GM19043 (cell line): ENCODE measurements around the gene DCST2.
"Not testable (repeated sequence)": the region's sequence is repeated elsewhere in the genome, so short reads cannot be mapped to it uniquely, and the experiment has no call there.

Experiments
- ATAC-seq: cut with Tn5 transposase; IDR thresholded peaks from one replicate; pipeline ENCODE4 v1.9.1; 2021; ENCODE audit warnings: low read depth; ENCODE audit not compliant: unreplicated experiment

Gene DCST2

GRCh38 chr1:155000726-155001424 lies 32.7 kb downstream of the DCST2 start:
- no peak for ATAC-seq

- ATAC-seq: no peak
Observed at GRCh38 chr1:155000411-155000725, 33.2 kb downstream of the DCST2 start.

- ATAC-seq: no peak
Observed at GRCh38 chr1:154999571-155000410, 33.8 kb downstream of the DCST2 start.

GRCh38 chr1:154998818-154999570 lies 34.6 kb downstream of the DCST2 start:
- ATAC-seq: no peak

- no peak for ATAC-seq
Observed at GRCh38 chr1:154998201-154998780, 35.3 kb downstream of the DCST2 start.

- no peak for ATAC-seq
Observed at GRCh38 chr1:154996966-154997701, 36.4 kb downstream of the DCST2 start.

- not testable (repeated sequence) for ATAC-seq
Observed at GRCh38 chr1:154995301-154995983, 38.1 kb downstream of the DCST2 start.

GRCh38 chr1:154994591-154994990 lies 39.0 kb downstream of the DCST2 start:
- no peak for ATAC-seq

GRCh38 chr1:154994269-154994587 lies 39.4 kb downstream of the DCST2 start:
- no peak for ATAC-seq

GRCh38 chr1:154993572-154994268 lies 39.9 kb downstream of the DCST2 start, which contains the start of gene LENEP:
Gene LENEP, plus strand, starts transcription at chr1:154993586. Its CDS starts 22 bp downstream, at chr1:154993608.
- ATAC-seq: no peak

- ATAC-seq: no peak
Observed at GRCh38 chr1:154992721-154993571, 40.6 kb downstream of the DCST2 start.

- no peak for ATAC-seq
Observed at GRCh38 chr1:154990276-154990675, 43.3 kb downstream of the DCST2 start.

GRCh38 chr1:154989195-154989860 lies 44.3 kb downstream of the DCST2 start:
- no peak for ATAC-seq

- no peak for ATAC-seq
Observed at GRCh38 chr1:154988058-154988954, 45.3 kb downstream of the DCST2 start.

GRCh38 chr1:154987326-154987725 lies 46.3 kb downstream of the DCST2 start:
- no peak for ATAC-seq

GRCh38 chr1:154986736-154987135 lies 46.8 kb downstream of the DCST2 start:
- not testable (repeated sequence) for ATAC-seq
